Measurements from ENCODE around the gene ZNF177.

DNA sequence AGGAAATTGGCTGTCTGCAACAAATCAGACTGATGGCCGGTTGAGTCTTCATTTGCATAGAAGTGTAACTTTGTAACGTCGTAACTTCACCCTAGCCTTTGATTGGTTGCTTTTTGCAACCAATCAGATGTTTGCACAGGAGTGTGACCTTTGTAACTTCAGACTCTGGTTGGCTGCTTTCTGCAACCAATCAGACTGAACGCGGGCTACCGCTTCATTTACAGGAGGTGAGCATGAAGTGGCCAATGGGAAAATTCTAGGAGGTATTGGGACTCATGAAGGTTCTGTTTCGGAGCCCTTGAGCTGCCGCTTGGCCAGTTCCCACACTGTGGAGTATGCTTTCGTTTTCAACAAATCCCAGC is 39.3 kb upstream of the ZNF177 start:
- TF ChIP-seq, protein P1, sequence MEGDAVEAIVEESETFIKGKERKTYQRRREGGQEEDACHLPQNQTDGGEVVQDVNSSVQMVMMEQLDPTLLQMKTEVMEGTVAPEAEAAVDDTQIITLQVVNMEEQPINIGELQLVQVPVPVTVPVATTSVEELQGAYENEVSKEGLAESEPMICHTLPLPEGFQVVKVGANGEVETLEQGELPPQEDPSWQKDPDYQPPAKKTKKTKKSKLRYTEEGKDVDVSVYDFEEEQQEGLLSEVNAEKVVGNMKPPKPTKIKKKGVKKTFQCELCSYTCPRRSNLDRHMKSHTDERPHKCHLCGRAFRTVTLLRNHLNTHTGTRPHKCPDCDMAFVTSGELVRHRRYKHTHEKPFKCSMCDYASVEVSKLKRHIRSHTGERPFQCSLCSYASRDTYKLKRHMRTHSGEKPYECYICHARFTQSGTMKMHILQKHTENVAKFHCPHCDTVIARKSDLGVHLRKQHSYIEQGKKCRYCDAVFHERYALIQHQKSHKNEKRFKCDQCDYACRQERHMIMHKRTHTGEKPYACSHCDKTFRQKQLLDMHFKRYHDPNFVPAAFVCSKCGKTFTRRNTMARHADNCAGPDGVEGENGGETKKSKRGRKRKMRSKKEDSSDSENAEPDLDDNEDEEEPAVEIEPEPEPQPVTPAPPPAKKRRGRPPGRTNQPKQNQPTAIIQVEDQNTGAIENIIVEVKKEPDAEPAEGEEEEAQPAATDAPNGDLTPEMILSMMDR (IDR thresholded peaks at IDR 0.05; ENCODE audit: low read depth, low read length) = no peak
- TF ChIP-seq, protein P2, sequence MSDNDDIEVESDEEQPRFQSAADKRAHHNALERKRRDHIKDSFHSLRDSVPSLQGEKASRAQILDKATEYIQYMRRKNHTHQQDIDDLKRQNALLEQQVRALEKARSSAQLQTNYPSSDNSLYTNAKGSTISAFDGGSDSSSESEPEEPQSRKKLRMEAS (IDR thresholded peaks at IDR 0.05; ENCODE audit: low read depth, low read length) = no peak; the same call in 1 of the 2 replicates
- TF ChIP-seq POLR2A (IDR thresholded peaks at IDR 0.05; ENCODE audit: extremely low read depth, insufficient read length) = no peak
- no peak for TF ChIP-seq MYC (IDR thresholded peaks at IDR 0.05; ENCODE audit: low read depth, low read length)
